Measurements from ENCODE around the gene B3GALNT2. TPM values are rescaled to one million over a fixed set of nuclear protein-coding genes. Genes with fewer than 3 reads are reported as not detected.

The B3GALNT2 gene
- total RNA-seq, 1 experiment from 2014 or later, result 60.6 TPM

DNA sequence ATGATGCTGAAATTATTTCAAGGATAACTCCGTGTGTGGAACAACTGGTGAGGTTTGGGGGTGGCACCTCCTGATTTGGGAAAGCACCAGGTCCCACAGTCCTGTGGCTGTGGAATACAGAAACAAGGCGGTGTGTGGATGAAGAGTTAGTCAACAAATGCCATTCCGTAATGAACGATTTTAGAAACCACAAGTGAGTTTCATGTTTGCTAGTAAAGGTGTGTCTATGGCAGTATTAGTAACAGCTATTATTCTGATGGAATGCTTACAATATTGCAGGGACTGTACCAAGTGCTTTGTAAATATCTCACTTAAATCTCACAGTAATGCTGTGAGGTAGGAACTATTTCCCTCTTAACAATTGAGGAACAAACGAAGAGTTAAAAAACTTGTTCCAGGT, 53.8 kb downstream of the B3GALNT2 start:
- no peak overlapping the region for H3K4me2 ChIP-seq
- no peaks in the 10 kb centered on the region for H3K79me2 ChIP-seq (ENCODE audit: low read depth)
- H3K27ac ChIP-seq, result 0 out of 2 replicates have a peak overlapping the region, but pooled peaks have one; percentile 21
- no TSS peak for BruUV-seq (replicated peaks)
- H4K20me1 ChIP-seq (ENCODE audit: insufficient read depth), result no peaks in the 10 kb centered on the region
- ChIA-PET CTCF (no interaction called here), POLR2A (ENCODE audit: unreplicated experiment) (no interaction called here)
- H3K36me3 ChIP-seq (ENCODE audit: low read depth), result peaks cover 36% of the 10 kb centered on the region
- no peaks in the 10 kb centered on the region for H3K4me1 ChIP-seq (replicated peaks; ENCODE audit: insufficient read depth)
- H3K27me3 ChIP-seq (ENCODE audit: insufficient read depth, low read depth), result no peaks in the 10 kb centered on the region
- DNase-seq, result no peak
- intact Hi-C loops (cut with micrococcal nuclease; ENCODE audit: unreplicated experiment), result no loop called here
- no peak overlapping the region for H2AFZ ChIP-seq
- no peak overlapping the region for H3K4me3 ChIP-seq
- TF ChIP-seq CTCF (conservative IDR thresholded peaks at IDR 0.05), result no peak
- TF ChIP-seq EZH2 (IDR thresholded peaks at IDR 0.05; ENCODE audit: low read depth), result no peak
- peaks cover 3% of the 10 kb centered on the region; the same call in 1 of the 2 replicates for H3F3A ChIP-seq (ENCODE audit: insufficient read depth, low read depth)
- H3K9me3 ChIP-seq (ENCODE audit: insufficient read depth, low read depth), result no peaks in the 10 kb centered on the region
- no peaks in the 10 kb centered on the region for H3K9me2 ChIP-seq (ENCODE audit: insufficient read depth)

- no peak overlapping the region for H3K4me2 ChIP-seq
- no peak overlapping the region for H3K27ac ChIP-seq
- no peaks in the 10 kb centered on the region for H3K9me2 ChIP-seq (ENCODE audit: insufficient read depth)
- no peak overlapping the region for H2AFZ ChIP-seq
- H3K79me2 ChIP-seq (ENCODE audit: low read depth), result no peaks in the 10 kb centered on the region
- H4K20me1 ChIP-seq (ENCODE audit: insufficient read depth), result no peaks in the 10 kb centered on the region
- H3K36me3 ChIP-seq (ENCODE audit: low read depth), result peaks cover 33% of the 10 kb centered on the region
- peaks cover 12% of the 10 kb centered on the region for H3F3A ChIP-seq (ENCODE audit: insufficient read depth, low read depth)
- H3K27me3 ChIP-seq (ENCODE audit: insufficient read depth, low read depth), result no peaks in the 10 kb centered on the region
- DNase-seq, result no peak
- TF ChIP-seq CTCF (conservative IDR thresholded peaks at IDR 0.05) (no peak), EZH2 (IDR thresholded peaks at IDR 0.05; ENCODE audit: low read depth) (no peak)
- no peak overlapping the region for H3K4me3 ChIP-seq
- BruUV-seq (replicated peaks), result no TSS peak
- H3K9me3 ChIP-seq (ENCODE audit: insufficient read depth, low read depth), result no peaks in the 10 kb centered on the region
- intact Hi-C loops (cut with micrococcal nuclease; ENCODE audit: unreplicated experiment), result no loop called here
- POLR2A ChIA-PET (ENCODE audit: unreplicated experiment), result interaction anchor here (0.7 kb wide), 1 partner anchor 176 kb away, joined by 4 read pairs; no protein-coding TSS in a partner anchor
- H3K4me1 ChIP-seq (replicated peaks; ENCODE audit: insufficient read depth), result peaks cover under 1% of the 10 kb centered on the region; the same call in 1 of the 2 replicates
- CTCF ChIA-PET, result interaction anchor here (0.6 kb wide), 1 partner anchor 108 kb away, joined by 10 read pairs; no protein-coding TSS in a partner anchor
Measured at GRCh38 chr1:235448616-235449015, 55.6 kb downstream of the B3GALNT2 start.

DNA sequence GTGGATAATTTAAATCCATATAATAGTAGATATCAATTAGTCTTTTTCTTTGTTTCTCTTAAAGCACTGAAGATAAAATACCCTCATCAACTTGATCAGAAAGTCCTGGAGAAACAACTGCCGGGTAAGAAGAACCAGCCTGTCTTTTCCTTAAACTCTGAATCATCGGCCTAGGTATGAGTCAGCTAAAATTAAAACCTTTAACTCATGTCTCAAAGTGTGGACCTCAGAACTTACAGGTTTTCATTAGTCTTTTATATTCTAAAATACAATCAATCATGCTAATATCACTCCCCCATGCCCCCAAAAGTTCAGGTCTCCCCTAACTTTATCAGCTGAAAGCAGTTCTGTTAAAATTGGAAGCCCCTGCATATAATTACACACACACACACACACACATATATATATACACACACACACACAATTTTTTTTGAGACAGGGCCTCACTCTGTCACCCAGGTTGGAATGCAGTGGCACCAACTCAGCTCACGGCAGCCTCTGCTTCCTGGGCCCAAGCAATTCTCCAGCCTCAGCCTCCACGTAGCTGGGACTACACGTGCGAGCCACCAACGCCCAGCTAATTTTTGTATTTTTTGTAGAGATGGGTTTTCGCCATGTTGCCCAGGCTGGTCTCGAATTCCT, 61.3 kb downstream of the B3GALNT2 start:
- no TSS peak for BruUV-seq (replicated peaks)
- peak; percentile 3 to 67 for DNase-seq

More for the DNA sequence above, 61.3 kb downstream of the B3GALNT2 start:
- intact Hi-C loops (cut with micrococcal nuclease; ENCODE audit: unreplicated experiment), result no loop called here
- ChIA-PET CTCF (interaction anchor here (0.5 kb wide), 1 partner anchor 19 kb away, joined by 4 read pairs; no protein-coding TSS in a partner anchor), POLR2A (ENCODE audit: unreplicated experiment) (no interaction called here)
- Histone ChIP-seq H3F3A (ENCODE audit: insufficient read depth, low read depth) (peaks cover 26% of the 10 kb centered on the region), H3K27me3 (ENCODE audit: insufficient read depth, low read depth) (no peaks in the 10 kb centered on the region), H4K20me1 (ENCODE audit: insufficient read depth) (no peaks in the 10 kb centered on the region), H3K36me3 (ENCODE audit: low read depth) (peaks cover 23% of the 10 kb centered on the region), H3K9me3 (ENCODE audit: insufficient read depth, low read depth) (no peaks in the 10 kb centered on the region), H3K79me2 (ENCODE audit: low read depth) (no peaks in the 10 kb centered on the region), H3K4me2 (peak overlapping the region; percentile 62), H3K27ac (peak overlapping the region; percentile 80), H2AFZ (no peak overlapping the region), H3K9me2 (ENCODE audit: insufficient read depth) (no peaks in the 10 kb centered on the region), H3K4me3 (no peak overlapping the region), H3K4me1 (replicated peaks; ENCODE audit: insufficient read depth) (peaks cover 18% of the 10 kb centered on the region)
- TF ChIP-seq CTCF (conservative IDR thresholded peaks at IDR 0.05), result no peak
- no peak for TF ChIP-seq EZH2 (IDR thresholded peaks at IDR 0.05; ENCODE audit: low read depth)
